ENCODE data around the gene CASP5. TPM values are rescaled to one million over a fixed set of nuclear protein-coding genes. Genes with fewer than 3 reads are reported as not detected.
"Not testable (repeated sequence)": the region's sequence is repeated elsewhere in the genome, so short reads cannot be mapped to it uniquely, and the experiment has no call there.

Gene CASP5
- total RNA-seq, 2 donors from 2014 or later = not detected

GRCh38 chr11:104979839-104980238 is 43.1 kb downstream of the CASP5 start:
- TF ChIP-seq POLR2A (IDR thresholded peaks at IDR 0.05) (no peak), POLR2AphosphoS5 (IDR thresholded peaks at IDR 0.05) (no peak), CTCF (IDR thresholded peaks at IDR 0.05) (no peak)
- no peaks in the 10 kb centered on the region for H3K27me3 ChIP-seq (replicated peaks; ENCODE audit: insufficient read depth)
- no peaks in the 10 kb centered on the region for H3K9me3 ChIP-seq
- no peak overlapping the region for H3K27ac ChIP-seq
- no peak for DNase-seq (ENCODE audit: low spot score)
- H3K36me3 ChIP-seq = no peaks in the 10 kb centered on the region
- no peak overlapping the region for H3K4me3 ChIP-seq
- intact Hi-C loops (cut with DNase I) = no loop called here
- 84% methylated on average over 1 of the region's 1 CpG for WGBS
- H3K4me1 ChIP-seq (replicated peaks) = no peaks in the 10 kb centered on the region

GRCh38 chr11:104973616-104974015 is 49.4 kb downstream of the CASP5 start:
- no peaks in the 10 kb centered on the region for H3K9me3 ChIP-seq
- no peaks in the 10 kb centered on the region for H3K36me3 ChIP-seq
- 87% methylated on average over 2 of the region's 2 CpGs for WGBS
- TF ChIP-seq CTCF (IDR thresholded peaks at IDR 0.05) = no peak
- TF ChIP-seq POLR2A (IDR thresholded peaks at IDR 0.05) = no peak
- no peak for TF ChIP-seq POLR2AphosphoS5 (IDR thresholded peaks at IDR 0.05)
- intact Hi-C loops (cut with DNase I) = no loop called here
- DNase-seq (ENCODE audit: low spot score) = no peak
- H3K27me3 ChIP-seq (replicated peaks; ENCODE audit: insufficient read depth) = no peaks in the 10 kb centered on the region
- no peak overlapping the region for H3K4me3 ChIP-seq
- no peak overlapping the region for H3K27ac ChIP-seq
- H3K4me1 ChIP-seq (replicated peaks) = no peaks in the 10 kb centered on the region

- intact Hi-C loops (cut with DNase I) = not testable (repeated sequence)
- WGBS = 95% methylated on average over 8 of the region's 8 CpGs
These were observed 50.0 kb downstream of the CASP5 start for GRCh38 chr11:104972924-104973323.

GRCh38 chr11:104970756-104971155 is 52.2 kb downstream of the CASP5 start:
- no peak overlapping the region for H3K27ac ChIP-seq
- no peaks in the 10 kb centered on the region for H3K9me3 ChIP-seq
- TF ChIP-seq POLR2AphosphoS5 (IDR thresholded peaks at IDR 0.05) (no peak), CTCF (IDR thresholded peaks at IDR 0.05) (no peak), POLR2A (IDR thresholded peaks at IDR 0.05) (no peak)
- H3K4me3 ChIP-seq = no peak overlapping the region
- no peaks in the 10 kb centered on the region for H3K4me1 ChIP-seq (replicated peaks)
- H3K36me3 ChIP-seq = no peaks in the 10 kb centered on the region
- DNase-seq (ENCODE audit: low spot score) = no peak
- intact Hi-C loops (cut with DNase I) = no loop called here
- H3K27me3 ChIP-seq (replicated peaks; ENCODE audit: insufficient read depth) = no peaks in the 10 kb centered on the region

More at GRCh38 chr11:104972924-104973323, 50.0 kb downstream of the CASP5 start:
- H3K27me3 ChIP-seq (replicated peaks; ENCODE audit: insufficient read depth); H3K4me1 ChIP-seq (replicated peaks); H3K36me3 ChIP-seq; H3K9me3 ChIP-seq; H3K27ac ChIP-seq; H3K4me3 ChIP-seq; DNase-seq (ENCODE audit: low spot score): not testable (repeated sequence)

- no peaks in the 10 kb centered on the region for H3K4me1 ChIP-seq (replicated peaks)
- 61% methylated on average over 16 of the region's 16 CpGs for WGBS
- no peaks in the 10 kb centered on the region for H3K9me3 ChIP-seq
- H3K27ac ChIP-seq = peak overlapping the region; percentile 85 to 89
- peak overlapping the region; percentile 48 to 51 for H3K4me3 ChIP-seq
- no peaks in the 10 kb centered on the region for H3K36me3 ChIP-seq
- peak; percentile 14 for DNase-seq (ENCODE audit: low spot score)
- intact Hi-C loops (cut with DNase I) = no loop called here
- no peaks in the 10 kb centered on the region for H3K27me3 ChIP-seq (replicated peaks; ENCODE audit: insufficient read depth)
- TF ChIP-seq POLR2A (IDR thresholded peaks at IDR 0.05) (no peak), POLR2AphosphoS5 (IDR thresholded peaks at IDR 0.05) (no peak), CTCF (IDR thresholded peaks at IDR 0.05) (no peak)
These were observed 53.9 kb downstream of the CASP5 start for GRCh38 chr11:104968856-104969776.
